ENCODE measurements around the gene FAIM2.

Gene FAIM2

DNA sequence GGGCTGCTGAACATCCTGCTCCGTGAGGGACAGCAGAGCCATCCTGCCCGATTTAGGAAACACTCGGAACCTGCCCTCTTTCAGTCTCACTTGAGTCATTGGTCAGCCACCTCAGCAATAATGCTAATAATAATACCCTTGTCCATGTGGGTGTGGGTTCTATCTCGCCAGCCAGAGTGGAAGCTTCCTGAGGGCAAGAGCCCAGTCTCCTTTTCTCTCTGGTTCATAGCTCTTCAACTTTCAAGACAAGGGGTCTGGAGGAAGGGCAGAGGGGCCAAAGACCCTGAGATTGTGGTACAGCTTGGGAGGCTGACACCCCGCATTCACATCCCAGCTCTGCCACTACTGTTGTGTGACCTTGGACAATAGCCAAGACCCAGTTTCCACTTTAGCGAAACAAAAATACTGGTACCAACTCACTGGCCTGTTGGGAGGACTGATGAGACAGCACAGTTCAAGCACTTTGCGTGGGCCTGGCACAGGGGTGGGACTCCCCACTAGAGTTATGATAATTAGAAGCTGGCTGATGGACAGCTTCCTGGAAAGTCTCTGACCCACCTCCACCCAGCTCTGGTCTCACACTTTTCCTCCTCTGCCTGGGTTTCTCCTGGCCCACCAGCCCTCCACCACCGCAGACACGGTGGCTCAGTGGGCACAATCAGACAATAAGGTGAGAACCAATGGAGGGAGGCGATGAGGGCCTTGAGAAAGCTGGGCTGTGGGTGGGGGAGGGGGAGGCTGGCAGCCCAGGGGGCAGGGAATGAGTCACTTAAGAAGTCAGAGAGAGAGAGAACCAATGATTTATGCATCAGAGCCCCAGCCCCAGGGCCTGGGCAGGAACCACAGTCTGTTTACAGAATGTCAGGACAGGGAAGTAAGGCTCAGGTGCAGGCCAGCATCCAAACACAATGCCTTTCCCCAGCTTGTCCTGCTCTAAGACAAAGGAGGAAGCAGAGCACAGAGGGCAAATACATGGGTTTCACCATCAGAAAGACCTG lies 9.6 kb downstream of the FAIM2 start:
- DNase-seq (ENCODE audit: low spot score), result no peak
- in situ Hi-C loops (cut with MboI; ENCODE audit: low sequenced_read_pairs, unreplicated experiment), result no loop called here
- TF ChIP-seq, protein P1, sequence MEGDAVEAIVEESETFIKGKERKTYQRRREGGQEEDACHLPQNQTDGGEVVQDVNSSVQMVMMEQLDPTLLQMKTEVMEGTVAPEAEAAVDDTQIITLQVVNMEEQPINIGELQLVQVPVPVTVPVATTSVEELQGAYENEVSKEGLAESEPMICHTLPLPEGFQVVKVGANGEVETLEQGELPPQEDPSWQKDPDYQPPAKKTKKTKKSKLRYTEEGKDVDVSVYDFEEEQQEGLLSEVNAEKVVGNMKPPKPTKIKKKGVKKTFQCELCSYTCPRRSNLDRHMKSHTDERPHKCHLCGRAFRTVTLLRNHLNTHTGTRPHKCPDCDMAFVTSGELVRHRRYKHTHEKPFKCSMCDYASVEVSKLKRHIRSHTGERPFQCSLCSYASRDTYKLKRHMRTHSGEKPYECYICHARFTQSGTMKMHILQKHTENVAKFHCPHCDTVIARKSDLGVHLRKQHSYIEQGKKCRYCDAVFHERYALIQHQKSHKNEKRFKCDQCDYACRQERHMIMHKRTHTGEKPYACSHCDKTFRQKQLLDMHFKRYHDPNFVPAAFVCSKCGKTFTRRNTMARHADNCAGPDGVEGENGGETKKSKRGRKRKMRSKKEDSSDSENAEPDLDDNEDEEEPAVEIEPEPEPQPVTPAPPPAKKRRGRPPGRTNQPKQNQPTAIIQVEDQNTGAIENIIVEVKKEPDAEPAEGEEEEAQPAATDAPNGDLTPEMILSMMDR (IDR thresholded peaks at IDR 0.05; ENCODE audit: borderline replicate concordance, control extremely low read depth, extremely low read depth, insufficient read depth, missing control alignments), result no peak

- no peak for DNase-seq (ENCODE audit: low spot score)
- TF ChIP-seq, protein P1 (IDR thresholded peaks at IDR 0.05; ENCODE audit: borderline replicate concordance, control extremely low read depth, extremely low read depth, insufficient read depth, missing control alignments), result no peak
- in situ Hi-C loops (cut with MboI; ENCODE audit: low sequenced_read_pairs, unreplicated experiment), result no loop called here
Measured at GRCh38 chr12:49892732-49893317, 10.9 kb downstream of the FAIM2 start.

DNA sequence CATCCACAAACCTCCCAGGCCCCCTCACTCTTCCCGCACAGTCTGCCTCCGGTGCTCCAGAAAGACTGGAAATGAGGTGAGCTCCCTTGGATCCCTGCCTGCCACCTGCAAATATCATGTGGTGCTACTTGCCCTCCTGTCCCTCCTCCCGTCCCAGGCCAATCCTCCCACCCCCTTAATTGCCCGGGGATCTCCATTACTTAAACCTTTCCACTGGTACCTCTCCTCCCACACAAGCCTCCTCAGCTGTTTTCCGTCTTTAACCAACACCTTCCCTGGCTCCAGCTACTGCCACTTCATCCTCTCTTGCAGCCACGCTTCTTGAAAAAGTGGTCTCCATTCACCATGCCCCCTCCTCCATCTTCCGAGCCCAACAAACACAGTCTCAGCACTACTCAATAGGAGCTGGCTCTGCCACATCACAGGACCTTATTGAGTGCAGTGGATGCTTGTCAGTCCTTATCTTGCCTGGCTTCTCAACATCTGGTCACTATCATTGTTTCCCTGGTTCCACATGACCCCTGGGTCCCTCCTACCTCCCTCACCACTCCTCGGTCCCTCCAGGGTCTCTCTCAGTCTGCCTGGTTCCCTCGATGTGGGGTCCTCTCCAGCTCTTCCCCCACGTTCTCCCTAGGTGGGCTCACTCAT lies 11.5 kb downstream of the FAIM2 start:
- DNase-seq (ENCODE audit: low spot score), result no peak
- in situ Hi-C loops (cut with MboI; ENCODE audit: low sequenced_read_pairs, unreplicated experiment), result no loop called here
- TF ChIP-seq, protein P1 (IDR thresholded peaks at IDR 0.05; ENCODE audit: borderline replicate concordance, control extremely low read depth, extremely low read depth, insufficient read depth, missing control alignments), result no peak

- TF ChIP-seq, protein P1 (IDR thresholded peaks at IDR 0.05; ENCODE audit: borderline replicate concordance, control extremely low read depth, extremely low read depth, insufficient read depth, missing control alignments), result no peak
- no peak for DNase-seq (ENCODE audit: low spot score)
- in situ Hi-C loops (cut with MboI; ENCODE audit: low sequenced_read_pairs, unreplicated experiment), result no loop called here
Measured at GRCh38 chr12:49891476-49891875, 12.2 kb downstream of the FAIM2 start.

DNA sequence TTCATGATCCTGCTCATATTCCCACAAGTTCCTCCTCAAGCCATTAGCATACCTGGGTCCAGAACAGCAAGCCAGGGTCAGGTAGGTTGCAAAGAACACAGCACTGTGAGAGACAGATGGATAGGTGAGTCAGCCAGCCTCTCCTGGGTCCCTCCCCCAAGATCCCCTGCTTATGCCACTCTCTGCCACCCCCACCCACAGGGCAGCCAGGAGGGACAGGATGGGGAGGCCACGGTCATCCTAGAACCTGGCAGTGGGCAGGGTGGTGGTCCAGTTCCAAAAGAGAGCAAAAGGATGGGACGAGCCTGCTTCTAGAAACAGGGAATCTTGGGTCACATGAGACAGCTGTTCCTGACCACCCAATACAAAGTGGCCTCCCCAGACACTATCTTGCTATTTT lies 12.7 kb downstream of the FAIM2 start:
- in situ Hi-C loops (cut with MboI; ENCODE audit: low sequenced_read_pairs, unreplicated experiment), result no loop called here
- DNase-seq (ENCODE audit: low spot score), result no peak

DNA sequence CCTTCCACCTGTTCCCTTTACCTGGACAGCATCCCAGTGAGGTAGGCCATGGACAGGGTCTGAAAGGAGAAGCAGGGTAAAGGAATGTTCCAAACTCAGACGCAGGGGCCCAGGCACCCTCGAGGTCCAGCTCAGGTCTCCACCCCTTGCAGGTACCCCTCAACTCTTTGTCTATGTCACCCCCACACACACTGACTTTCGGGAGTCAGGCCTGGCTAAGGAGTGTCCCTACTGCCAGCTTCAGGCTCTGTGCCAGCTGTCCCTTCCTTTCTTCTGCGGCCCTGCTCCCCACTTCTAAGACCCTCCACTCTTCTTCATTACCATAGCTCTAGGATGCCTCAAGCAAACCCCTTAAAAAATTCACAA lies 13.6 kb downstream of the FAIM2 start:
- TF ChIP-seq, protein P1 (IDR thresholded peaks at IDR 0.05; ENCODE audit: borderline replicate concordance, control extremely low read depth, extremely low read depth, insufficient read depth, missing control alignments), result no peak
- no peak for DNase-seq (ENCODE audit: low spot score)
- in situ Hi-C loops (cut with MboI; ENCODE audit: low sequenced_read_pairs, unreplicated experiment), result no loop called here

More for the DNA sequence above, 12.7 kb downstream of the FAIM2 start:
- TF ChIP-seq, protein P1 (IDR thresholded peaks at IDR 0.05; ENCODE audit: borderline replicate concordance, control extremely low read depth, extremely low read depth, insufficient read depth, missing control alignments), result no peak
